Measurements from ENCODE around the gene TEX51. TPM values are rescaled to one million over a fixed set of nuclear protein-coding genes. Genes with fewer than 3 reads are reported as not detected.

The TEX51 gene
- polyA plus RNA-seq, 1 of the 3 experiments (the other 2 are of a cell fraction): not detected

DNA sequence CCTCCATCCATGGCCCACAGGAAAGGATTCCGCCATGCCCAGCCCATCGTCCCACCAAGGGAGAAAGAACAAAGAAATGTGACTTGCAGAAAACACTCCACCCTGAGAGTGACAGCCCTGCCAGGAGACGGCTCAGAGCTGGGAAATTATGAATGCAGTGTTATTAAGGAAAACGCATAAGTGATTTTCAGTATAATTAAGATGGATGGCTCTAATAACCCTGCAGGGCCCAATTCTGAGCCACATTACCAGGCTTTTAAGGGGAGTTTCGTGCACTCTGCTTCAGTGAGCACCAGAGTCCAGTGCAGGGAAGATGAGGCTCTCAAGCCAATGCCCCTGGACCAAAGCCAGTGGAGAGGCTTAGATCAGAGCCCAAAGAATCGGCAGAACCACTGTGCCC lies 10.6 kb upstream of the TEX51 start (continued):
- no peak for TF ChIP-seq REST (IDR thresholded peaks at IDR 0.05; ENCODE audit: low read depth, low read length)

GRCh38 chr2:126889071-126889470 lies 9.6 kb upstream of the TEX51 start:
- no peaks in the 10 kb centered on the region for H4K20me1 ChIP-seq (ENCODE audit: insufficient read depth)
- no peaks in the 10 kb centered on the region for H3K36me3 ChIP-seq (replicated peaks in 1 of 2; ENCODE audit: control insufficient read depth in 1 of 2, insufficient read depth in 2 of 2, low read length in 1 of 2)
- H3K27ac ChIP-seq (ENCODE audit: low read depth in 2 of 2, low read length in 1 of 2): no peak overlapping the region
- H3K27me3 ChIP-seq (ENCODE audit: insufficient read depth): no peaks in the 10 kb centered on the region
- H3K9me2 ChIP-seq: no peaks in the 10 kb centered on the region
- no peak overlapping the region for H3K4me2 ChIP-seq
- DNase-seq: no peak
- H3K79me2 ChIP-seq (ENCODE audit: insufficient read depth): no peaks in the 10 kb centered on the region
- H3K9me3 ChIP-seq: no peaks in the 10 kb centered on the region
- H3F3A ChIP-seq (replicated peaks; ENCODE audit: insufficient read depth): no peaks in the 10 kb centered on the region
- 36% methylated on average over 5 of the region's 9 CpGs for WGBS (ENCODE audit: low lambda C conversion rate)
- ChIA-PET CTCF (no interaction called here), POLR2A (no interaction called here)
- no peak overlapping the region for H3K9ac ChIP-seq
- H3K4me3 ChIP-seq (ENCODE audit: low read depth in 2 of 2, low read length in 1 of 2): no peak overlapping the region
- H3K4me1 ChIP-seq (ENCODE audit: control insufficient read depth in 1 of 2, insufficient read depth in 2 of 2, low read depth in 1 of 2, low read length in 1 of 2): peaks cover 0 to 16% of the 10 kb centered on the region in 2 experiments; a peak in 1 of 4 replicates
- H2AFZ ChIP-seq (ENCODE audit: low read depth): no peak overlapping the region
- TF ChIP-seq CTCF (IDR thresholded peaks at IDR 0.05) (no peak), USF1 (IDR thresholded peaks at IDR 0.05; ENCODE audit: borderline replicate concordance, low read depth) (no peak), EZH2phosphoT487 (IDR thresholded peaks at IDR 0.05; ENCODE audit: borderline replicate concordance, low read depth) (no peak), NRF1 (IDR thresholded peaks at IDR 0.05; ENCODE audit: low read depth, low read length) (no peak), REST (IDR thresholded peaks at IDR 0.05; ENCODE audit: low read depth, low read length) (no peak), MXI1 (IDR thresholded peaks at IDR 0.05; ENCODE audit: low read depth, low read length) (no peak), PBX3 (IDR thresholded peaks at IDR 0.05) (no peak), SMC3 (IDR thresholded peaks at IDR 0.05; ENCODE audit: low read depth, low read length) (no peak), YY1 (IDR thresholded peaks at IDR 0.05; ENCODE audit: low read depth) (no peak), FOSL2 (IDR thresholded peaks at IDR 0.05; ENCODE audit: borderline replicate concordance, low read depth) (no peak), TAF1 (IDR thresholded peaks at IDR 0.05; ENCODE audit: borderline replicate concordance, low read depth, low read length) (no peak), ELF1 (IDR thresholded peaks at IDR 0.05) (no peak), ZBTB33 (IDR thresholded peaks at IDR 0.05; ENCODE audit: borderline replicate concordance, low read depth) (no peak), EP300 (IDR thresholded peaks at IDR 0.05; ENCODE audit: borderline replicate concordance in 1 of 2, low read depth in 1 of 2, low read length in 1 of 2) (no peak), FOXJ3 (CRISPR knock-in tag; IDR thresholded peaks at IDR 0.05) (no peak)
- TF ChIP-seq, protein P1, sequence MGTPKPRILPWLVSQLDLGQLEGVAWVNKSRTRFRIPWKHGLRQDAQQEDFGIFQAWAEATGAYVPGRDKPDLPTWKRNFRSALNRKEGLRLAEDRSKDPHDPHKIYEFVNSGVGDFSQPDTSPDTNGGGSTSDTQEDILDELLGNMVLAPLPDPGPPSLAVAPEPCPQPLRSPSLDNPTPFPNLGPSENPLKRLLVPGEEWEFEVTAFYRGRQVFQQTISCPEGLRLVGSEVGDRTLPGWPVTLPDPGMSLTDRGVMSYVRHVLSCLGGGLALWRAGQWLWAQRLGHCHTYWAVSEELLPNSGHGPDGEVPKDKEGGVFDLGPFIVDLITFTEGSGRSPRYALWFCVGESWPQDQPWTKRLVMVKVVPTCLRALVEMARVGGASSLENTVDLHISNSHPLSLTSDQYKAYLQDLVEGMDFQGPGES (IDR thresholded peaks at IDR 0.05; ENCODE audit: low read depth, low read length): no peak

Data from SK-N-SH (cell line).